Activated T-cell treated with anti-CD3 and anti-CD28 coated beads, Interleukin-2, amount 50 U/mL, for 4 hours (primary cell): ENCODE results near the gene CAPN8. TPM values are rescaled to one million over a fixed set of nuclear protein-coding genes. Genes with fewer than 3 reads are reported as not detected.

Experiments
- ATAC-seq, 2 donors: fragments of 200-7000 bp; cut with Tn5 transposase; one replicate each; pipeline ENCODE4 v1.10.0; 2021
- DNase-seq: peaks from one replicate; pipeline ENCODE4 v3.0.0-alpha.2; 2020
- H3K27me3 Mint-ChIP-seq: one replicate; pipeline ENCODE4 v1.8.0; 2021; ENCODE audit warnings: low read depth, mixed read lengths
- H3K36me3 Mint-ChIP-seq: one replicate; pipeline ENCODE4 v1.8.0; 2022; ENCODE audit warnings: mixed read lengths; ENCODE audit not compliant: insufficient read depth
- H3K4me1 Mint-ChIP-seq: one replicate; pipeline ENCODE4 v1.8.0; 2021; ENCODE audit warnings: low read depth, mixed read lengths
- H3K4me3 Mint-ChIP-seq: one replicate; pipeline ENCODE4 v1.8.0; 2021; ENCODE audit warnings: mild to moderate bottlenecking, moderate library complexity, mixed read lengths
- H3K9me3 Mint-ChIP-seq: one replicate; pipeline ENCODE4 v1.8.0; 2021; ENCODE audit warnings: mixed read lengths
- total RNA-seq, 3 donors: library from RNA; stranded (reverse); gene quantifications; one replicate each; pipeline ENCODE4 v1.2.1, GENCODE V29; 2021

CAPN8 gene
- total RNA-seq, 3 donors from 2014 or later, result not detected

- H3K4me1 Mint-ChIP-seq, result peaks cover 4% of the 10 kb centered on the region
- ATAC-seq (no peak), DNase-seq (no peak)
- no peaks in the 10 kb centered on the region for H3K36me3 Mint-ChIP-seq
- no peaks in the 10 kb centered on the region for H3K27me3 Mint-ChIP-seq
- H3K9me3 Mint-ChIP-seq, result no peaks in the 10 kb centered on the region
- no peak overlapping the region for H3K4me3 Mint-ChIP-seq
These were observed 170.4 kb downstream of the CAPN8 start for GRCh38 chr1:223494926-223495645.

- Mint-ChIP-seq H3K4me1 (no peaks in the 10 kb centered on the region), H3K9me3 (no peaks in the 10 kb centered on the region), H3K36me3 (no peaks in the 10 kb centered on the region), H3K27me3 (no peaks in the 10 kb centered on the region), H3K4me3 (no peak overlapping the region)
- ATAC-seq (no peak), DNase-seq (no peak)
These were observed 173.5 kb downstream of the CAPN8 start for GRCh38 chr1:223492044-223492443.

Other genes starting within 250 kb of the CAPN8 start
- gene CAPN2, start 46.8 kb upstream of the CAPN8 start, total RNA-seq, result 10 to 100 TPM; 19.0 to 25.1 (median 19.2) TPM
- gene TP53BP2, start 180.2 kb upstream of the CAPN8 start, total RNA-seq, result 10 to 100 TPM; 60.9 to 89.1 (median 79.1) TPM